ENCODE data around the gene ABCC4.

ABCC4 gene

GRCh38 chr13:95122063-95122462, 179.2 kb downstream of the ABCC4 start:
- TF ChIP-seq CTCF (conservative IDR thresholded peaks at IDR 0.05) = no peak
- TF ChIP-seq ZFX (IDR thresholded peaks at IDR 0.05) = no peak
- H3K27ac ChIP-seq = no peak overlapping the region; the same call in 1 of the 2 replicates

DNA sequence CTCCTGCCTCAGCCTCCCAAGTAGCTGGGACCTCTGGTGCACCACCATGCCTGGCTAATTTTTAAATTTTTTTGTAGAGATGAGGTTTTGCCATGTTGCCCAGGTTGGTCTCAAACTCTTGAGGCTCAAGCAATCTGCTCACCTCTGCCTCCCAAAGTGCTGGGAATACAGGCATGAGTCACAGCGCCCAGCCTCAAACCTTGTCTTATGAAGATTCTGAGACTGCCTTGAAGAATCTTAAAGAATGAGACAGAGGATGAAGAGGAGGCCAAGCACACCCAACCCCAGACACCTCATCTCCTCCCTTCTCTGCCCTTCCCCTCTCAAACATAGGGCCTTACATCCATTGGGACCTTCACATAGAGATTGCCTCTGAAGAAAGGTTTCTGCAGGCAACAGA, 179.7 kb downstream of the ABCC4 start:
- H3K27ac ChIP-seq = no peak overlapping the region
- TF ChIP-seq CTCF (conservative IDR thresholded peaks at IDR 0.05) (no peak), ZFX (IDR thresholded peaks at IDR 0.05) (no peak)

- no peak for TF ChIP-seq ZFX (IDR thresholded peaks at IDR 0.05)
- no peak for TF ChIP-seq CTCF (conservative IDR thresholded peaks at IDR 0.05)
- no peak overlapping the region for H3K27ac ChIP-seq
These were observed 180.6 kb downstream of the ABCC4 start for GRCh38 chr13:95120650-95121049.

DNA sequence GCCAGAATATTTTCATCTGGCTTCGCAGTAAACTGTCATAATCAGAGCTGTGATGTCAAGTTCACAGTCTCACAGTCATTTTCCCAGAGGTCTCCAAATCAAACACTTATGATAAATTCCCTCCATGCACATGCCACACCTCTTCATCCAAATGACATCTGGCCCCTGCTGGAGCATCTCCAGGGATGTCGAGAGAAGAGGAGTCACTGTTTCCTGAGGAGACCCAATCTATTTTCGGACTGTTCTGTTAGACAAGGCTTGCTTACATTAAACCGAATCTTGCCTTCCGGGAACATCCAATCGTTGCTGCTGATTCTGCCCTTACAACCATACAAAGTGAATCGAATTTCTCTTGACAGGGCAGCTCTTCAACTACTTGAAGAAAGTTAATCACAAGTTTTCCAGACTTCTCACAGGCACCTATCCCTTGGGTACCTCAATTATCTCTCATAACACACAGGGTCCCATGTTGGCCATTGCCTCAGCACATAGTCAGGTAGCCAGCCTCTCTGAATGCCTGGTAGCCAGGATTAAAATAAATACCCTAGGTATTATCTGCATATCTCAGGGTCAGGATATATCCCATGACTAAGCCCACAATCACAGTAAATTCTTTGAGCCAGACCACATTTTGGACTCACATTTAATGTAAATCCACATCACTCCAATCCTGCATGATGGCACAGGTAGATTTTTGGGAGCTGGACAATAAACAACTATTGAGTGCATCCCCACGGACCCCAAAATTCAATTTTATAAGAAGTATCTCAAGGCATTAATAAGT, 182.5 kb downstream of the ABCC4 start:
- TF ChIP-seq CTCF (conservative IDR thresholded peaks at IDR 0.05) = no peak
- TF ChIP-seq ZFX (IDR thresholded peaks at IDR 0.05) = no peak
- H3K27ac ChIP-seq = no peak overlapping the region

DNA sequence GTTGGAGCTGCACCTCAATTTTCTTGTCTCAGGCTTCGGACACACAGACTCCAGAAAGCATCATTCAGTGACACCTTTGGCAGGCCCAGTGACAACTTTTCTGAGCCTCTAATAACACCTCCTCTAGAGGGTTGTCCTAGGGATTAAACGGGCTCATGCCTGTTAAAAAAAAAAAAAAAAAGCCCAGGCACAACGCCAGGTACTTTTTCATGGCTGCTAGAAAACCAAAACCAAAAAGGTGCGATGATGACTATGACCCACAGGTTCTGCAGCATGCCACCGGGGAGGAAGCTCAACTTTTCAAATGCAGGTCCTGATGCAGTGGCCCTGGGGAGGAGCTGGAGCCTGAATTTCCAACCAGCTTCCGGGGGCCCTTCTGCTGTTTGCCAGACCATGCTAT, 184.2 kb downstream of the ABCC4 start:
- TF ChIP-seq CTCF (conservative IDR thresholded peaks at IDR 0.05) (no peak), ZFX (IDR thresholded peaks at IDR 0.05) (no peak)
- no peak overlapping the region for H3K27ac ChIP-seq

GRCh38 chr13:95115525-95115924, 185.7 kb downstream of the ABCC4 start:
- TF ChIP-seq ZFX (IDR thresholded peaks at IDR 0.05) (no peak), CTCF (conservative IDR thresholded peaks at IDR 0.05) (no peak)
- H3K27ac ChIP-seq = no peak overlapping the region

DNA sequence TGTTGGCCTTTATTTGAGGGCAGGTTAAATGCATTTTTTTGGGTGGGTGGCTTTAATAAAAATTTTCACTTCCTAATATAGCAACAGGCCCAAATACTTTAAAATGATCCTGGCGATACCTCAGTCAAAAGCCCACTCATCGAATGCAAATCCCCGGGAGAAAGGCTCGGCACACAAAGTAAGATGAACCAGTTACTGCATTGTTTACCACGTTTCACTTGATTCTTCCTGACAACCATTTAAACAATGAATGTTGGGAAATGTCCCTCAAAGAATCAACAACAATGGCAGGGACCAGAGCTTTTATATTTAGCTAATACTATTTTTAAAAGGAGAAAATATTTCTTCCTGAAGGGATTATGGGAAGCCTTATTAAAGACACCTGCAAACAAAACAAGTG, 187.7 kb downstream of the ABCC4 start:
- no peak overlapping the region for H3K27ac ChIP-seq
- TF ChIP-seq ZFX (IDR thresholded peaks at IDR 0.05) (no peak), CTCF (conservative IDR thresholded peaks at IDR 0.05) (no peak)
